Right lobe of liver (tissue), 4 donors: Measurements from ENCODE around the gene TRAF3.

Experiments
- CTCF ChIP-seq, 4 donors: fragments of 200-600 bp in 3 of 4; fragments of 450-650 bp in 1 of 4; IDR thresholded peaks; one replicate each; pipeline versions ENCODE4 v1.5.1 to v1.8.0; 2016 to 2022; ENCODE audit warnings: antibody characterized with exemption in 4 of 4, mild to moderate bottlenecking in 2 of 4
- POLR2A ChIP-seq: fragments of 450-650 bp; IDR thresholded peaks from one replicate; pipeline ENCODE4 v1.6.1; 2017; ENCODE audit warnings: antibody characterized with exemption, mild to moderate bottlenecking
- donor health status: DM: no; HTN: no; CAD: no.
- donor health status: DM: no; HTN: no; CAD: no.
- donor health status: DM: no; HTN: yes; CAD: no.

DNA sequence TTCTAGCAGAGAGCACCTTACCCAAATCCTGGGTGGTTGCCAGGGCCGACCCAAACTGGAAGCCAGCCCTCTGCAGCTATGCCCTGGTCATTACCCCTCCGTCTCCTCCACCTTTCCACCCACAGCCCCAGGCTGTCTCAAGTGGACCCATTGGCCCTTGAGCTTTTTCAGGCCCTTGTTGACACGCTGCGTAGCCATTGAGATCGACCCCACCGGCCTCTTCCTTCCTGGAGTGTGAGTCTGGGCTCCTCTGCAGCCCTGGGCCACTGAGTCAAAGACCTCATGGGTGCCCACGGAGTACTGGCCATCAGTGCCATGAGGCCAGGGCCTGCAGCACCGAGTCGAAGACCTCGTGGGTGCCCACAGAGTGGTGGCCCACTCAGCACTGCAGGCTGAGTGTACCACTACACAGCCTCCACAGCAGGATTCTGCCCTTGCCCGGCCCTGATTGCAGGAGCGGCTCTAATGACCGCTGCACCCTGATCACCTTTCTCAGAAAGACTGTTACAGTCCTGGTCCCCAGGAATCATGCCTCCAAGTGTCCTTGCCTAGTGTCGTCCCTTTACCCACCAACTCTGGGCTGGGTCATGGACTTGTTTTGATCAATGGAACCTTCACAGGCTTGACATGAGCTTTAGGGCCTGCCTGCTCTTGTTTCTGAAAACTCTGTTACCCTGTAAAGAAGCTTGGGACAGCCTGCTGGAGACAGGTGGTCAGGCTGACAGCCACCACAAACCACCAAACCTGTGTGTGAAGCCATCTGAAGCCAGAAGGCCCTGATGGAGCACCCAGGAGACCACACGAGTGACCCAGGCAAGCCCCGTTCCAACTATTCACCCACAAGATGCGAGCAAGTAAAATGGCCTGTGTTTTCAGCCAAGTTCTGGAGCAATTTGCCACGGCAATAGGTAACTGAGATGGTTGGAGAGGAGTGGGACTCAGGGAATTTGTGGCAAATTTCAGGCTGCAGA lies 39.6 kb upstream of the TRAF3 start:
- TF ChIP-seq CTCF (IDR thresholded peaks at IDR 0.05) = no peak
- TF ChIP-seq POLR2A = no peak
